ENCODE measurements around the gene C5AR2.
A peak's percentile ranks its signal among the peaks of the same experiment; 100 is the strongest.
"Not testable (repeated sequence)": the region's sequence is repeated elsewhere in the genome, so short reads cannot be mapped to it uniquely, and the experiment has no call there.

Gene C5AR2

DNA sequence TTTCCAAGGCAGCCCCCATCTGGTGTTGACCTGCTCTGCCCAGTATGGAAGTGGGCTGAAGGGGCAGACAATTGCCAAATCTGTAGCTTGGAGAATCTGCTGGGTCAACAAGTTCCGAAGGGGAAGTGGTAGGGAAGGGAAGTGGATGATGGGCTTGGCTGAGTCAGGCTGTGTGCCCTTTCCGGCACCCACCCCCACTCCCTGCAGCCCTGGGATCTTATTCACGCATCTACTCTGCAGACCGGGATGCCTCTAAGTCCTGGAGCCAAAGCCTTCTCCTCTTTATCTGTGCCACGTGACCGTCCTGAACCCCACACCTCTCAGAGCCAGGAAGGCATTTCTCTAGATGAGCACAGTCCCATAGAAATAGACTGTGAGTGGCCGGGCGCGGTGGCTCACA, 7.5 kb upstream of the C5AR2 start:
- no peak for DNase-seq

DNA sequence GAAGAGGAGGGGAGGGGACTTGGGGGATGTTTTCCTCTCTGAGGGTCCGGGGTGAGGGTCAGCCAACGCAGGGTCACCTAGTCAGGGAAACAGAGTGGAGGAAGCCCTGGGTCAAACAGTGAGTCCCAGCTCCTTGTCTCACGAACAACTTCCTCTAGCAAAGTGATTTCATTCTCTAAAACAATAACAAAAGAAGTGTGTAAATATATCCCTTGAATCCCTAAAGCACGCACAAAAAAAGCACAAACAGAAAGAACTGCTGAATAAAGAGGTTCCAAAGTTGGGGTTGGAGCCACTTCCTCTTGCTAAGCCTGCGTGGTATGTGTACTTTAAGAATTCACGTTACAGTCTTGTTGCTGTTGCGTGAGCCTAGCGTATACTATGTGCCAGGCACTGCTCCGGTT, 1.5 kb upstream of the C5AR2 start:
- DNase-seq, result no peak

DNA sequence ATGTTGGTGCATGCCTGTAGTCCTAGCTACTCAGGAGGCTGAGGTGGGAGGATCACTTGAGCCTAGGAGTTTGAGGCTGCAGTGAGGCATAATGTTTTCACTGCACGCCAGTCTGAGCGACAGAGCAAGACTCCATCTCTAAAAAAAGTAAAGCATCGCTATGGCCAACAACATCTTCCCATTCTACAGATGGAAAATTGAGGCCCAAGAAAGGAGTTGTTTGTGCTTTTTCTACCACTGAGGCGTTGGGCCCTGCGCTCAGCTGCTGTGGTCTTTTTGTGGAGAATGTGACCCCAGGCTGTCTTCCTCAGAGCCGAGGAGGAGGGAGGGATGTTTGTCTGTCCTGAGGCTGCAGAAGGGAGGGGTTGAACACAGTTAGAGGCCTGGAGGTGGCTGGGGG, 485 bp upstream of the C5AR2 start:
- no peak for DNase-seq

DNA sequence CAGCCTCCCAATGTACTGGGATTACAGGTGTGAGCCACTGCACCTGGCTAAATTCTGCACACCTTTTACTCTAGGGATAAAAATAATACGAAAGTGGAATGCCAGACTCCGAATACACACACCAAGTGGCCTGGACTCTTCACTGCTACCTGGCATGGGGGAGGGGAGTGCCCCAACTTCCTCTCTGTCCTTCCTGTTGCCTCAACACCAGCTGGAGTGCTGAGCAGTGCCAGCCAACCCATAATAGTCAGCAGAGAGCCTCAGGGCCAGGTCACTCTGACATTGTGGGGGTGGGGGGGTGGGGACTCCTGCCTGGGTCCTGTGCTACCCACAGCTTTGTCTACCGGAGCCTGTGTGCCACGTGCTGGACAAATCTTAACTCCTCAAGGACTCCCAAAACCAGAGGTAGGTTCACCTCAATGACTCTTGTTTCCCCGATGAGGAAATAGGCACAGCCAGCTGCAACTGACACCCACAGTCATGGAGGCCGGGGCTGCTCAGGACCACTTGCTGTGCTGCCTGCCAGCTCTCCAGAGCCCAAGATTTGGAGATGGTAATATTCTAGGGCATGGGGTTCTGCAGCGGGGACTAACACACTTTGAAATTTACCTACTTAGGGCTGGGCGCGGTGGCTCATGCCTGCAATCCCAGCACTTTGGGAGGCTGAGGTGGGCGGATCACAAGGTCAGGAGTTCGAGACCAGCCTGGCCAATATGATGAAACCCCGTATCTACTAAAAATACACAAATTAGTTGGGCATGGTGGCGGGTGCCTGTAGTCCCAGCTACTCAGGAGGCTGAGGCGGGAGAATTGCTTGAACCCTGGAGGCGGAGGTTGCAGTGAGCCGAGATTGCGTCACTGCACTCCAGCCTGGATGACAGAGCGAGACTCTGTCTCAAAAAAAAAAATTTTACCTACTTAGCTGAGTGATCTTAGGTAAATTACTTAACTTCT, 5.1 kb downstream of the C5AR2 start:
- DNase-seq, result not testable (repeated sequence)

DNA sequence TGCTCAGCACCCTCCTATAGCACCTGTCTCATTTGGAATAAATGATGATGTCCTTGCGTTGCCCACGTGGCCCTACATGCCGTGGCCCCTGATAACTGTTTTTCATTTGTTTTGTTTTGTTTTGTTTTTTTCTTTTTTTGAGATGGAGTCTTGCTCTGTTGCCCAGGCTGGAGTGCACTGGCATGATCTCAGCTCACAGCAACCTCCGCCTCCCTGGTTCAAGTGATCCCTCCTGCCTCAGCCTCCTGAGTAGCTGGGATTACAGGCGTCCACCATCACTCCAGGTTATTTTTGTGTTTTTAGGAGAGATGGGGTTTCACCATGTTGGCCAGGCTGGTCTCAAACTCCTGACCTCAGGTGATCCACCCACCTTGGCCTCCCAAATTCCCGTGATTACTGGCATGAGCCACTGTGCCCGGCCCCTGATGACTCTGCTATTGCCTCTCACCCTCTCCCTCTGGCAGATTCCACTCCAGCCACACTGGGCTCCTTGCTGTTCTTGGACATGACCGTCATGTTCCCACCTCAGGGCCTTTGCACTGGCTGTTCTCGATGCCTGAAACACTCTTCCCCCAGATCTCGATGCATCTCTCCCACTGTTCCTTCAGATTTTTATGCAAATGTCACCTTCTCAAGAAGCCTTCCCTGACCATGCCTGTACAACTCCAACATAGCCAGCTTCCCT, 7.4 kb downstream of the C5AR2 start:
- DNase-seq, result no peak

DNA sequence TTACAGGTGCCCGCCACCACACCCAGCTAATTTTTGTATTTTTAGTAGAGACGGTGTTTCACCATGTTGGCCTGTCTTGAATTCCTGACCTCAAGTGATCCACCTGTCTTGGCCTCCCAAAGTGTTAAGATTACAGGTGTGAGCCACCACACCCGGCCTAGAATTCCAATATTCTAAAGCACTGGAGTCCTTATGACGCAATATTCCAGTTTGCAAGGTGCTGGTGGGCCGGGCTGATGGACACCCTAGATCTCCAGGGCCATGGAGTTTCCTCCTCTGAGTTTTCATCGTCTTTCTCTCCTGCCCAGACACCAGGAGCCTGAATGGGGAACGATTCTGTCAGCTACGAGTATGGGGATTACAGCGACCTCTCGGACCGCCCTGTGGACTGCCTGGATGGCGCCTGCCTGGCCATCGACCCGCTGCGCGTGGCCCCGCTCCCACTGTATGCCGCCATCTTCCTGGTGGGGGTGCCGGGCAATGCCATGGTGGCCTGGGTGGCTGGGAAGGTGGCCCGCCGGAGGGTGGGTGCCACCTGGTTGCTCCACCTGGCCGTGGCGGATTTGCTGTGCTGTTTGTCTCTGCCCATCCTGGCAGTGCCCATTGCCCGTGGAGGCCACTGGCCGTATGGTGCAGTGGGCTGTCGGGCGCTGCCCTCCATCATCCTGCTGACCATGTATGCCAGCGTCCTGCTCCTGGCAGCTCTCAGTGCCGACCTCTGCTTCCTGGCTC, 8.7 kb downstream of the C5AR2 start:
- no peak for DNase-seq

DNA sequence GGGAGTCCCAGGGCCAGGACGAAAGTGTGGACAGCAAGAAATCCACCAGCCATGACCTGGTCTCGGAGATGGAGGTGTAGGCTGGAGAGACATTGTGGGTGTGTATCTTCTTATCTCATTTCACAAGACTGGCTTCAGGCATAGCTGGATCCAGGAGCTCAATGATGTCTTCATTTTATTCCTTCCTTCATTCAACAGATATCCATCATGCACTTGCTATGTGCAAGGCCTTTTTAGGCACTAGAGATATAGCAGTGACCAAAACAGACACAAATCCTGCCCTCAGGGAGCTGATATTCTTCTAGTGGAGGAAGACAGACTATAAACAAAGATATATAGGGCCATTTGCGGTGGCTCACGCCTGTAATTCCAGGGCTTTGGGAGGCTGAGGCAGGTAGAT, 9.8 kb downstream of the C5AR2 start:
- no peak for DNase-seq

DNA sequence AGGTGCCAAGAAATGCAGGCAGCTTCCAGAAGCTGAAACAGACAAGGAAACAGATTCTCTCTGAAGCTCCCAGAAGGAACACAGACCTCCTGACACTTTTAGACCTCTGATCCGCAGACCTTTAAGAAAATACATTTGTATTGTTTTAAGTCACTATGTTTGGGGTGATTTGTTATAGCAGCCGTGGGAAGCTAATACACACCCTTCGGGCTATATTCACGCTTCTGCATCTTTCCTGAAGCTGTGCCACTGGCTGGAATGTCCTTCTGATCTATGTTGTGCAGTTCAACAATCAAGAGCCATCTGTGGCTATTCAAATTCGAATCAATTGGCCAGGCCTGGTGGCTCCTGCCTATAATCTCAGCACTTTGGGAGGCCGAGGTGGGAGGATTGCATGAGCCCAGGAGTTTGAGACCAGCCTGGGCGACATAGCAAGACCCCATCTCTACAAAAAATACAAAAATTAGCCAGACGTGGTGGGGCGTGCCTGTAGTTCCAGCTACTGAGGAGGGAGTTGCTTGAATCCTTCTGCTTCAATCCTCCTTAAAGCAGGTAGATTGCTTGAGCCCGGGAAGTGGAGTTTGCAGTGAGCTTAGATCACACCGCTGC, 11.3 kb downstream of the C5AR2 start:
- no peak for DNase-seq

DNA sequence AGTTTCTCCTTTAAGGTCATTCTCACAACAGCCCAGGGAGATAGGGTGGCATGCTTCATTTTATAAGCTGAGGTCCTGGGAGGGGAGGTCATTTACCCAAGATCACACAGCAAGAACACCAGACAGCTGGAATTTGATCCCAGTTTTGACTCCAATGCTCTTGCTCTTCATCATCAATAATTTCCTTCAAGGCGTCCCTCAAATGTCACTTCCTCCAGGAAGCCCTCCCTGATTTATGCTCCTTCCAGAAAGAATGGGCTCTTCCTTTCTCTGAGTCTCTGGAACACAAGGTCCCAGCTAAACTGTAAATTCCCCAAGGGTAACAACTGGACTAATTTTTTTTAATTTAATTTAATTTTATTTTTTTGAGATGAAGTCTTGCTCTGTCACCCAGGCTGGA, 12.4 kb downstream of the C5AR2 start:
- DNase-seq, result no peak

DNA sequence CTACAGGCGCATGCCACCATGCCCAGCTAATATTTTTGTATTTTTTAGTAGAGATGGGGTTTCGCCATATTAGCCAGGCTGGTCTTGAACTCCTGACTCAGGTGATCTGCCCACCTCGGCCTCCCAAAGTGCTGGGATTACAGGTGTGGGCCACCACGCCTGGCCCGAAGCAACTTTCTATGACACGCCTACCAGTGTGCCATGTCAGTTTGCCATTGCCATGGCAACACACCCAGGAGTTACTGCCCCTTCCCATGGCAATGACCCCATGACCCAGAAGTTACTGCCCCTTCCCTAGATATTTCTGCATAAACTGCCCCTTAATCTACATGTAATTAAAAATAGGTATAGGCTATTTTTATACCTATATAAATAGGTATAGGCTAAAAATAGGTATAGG, 14.0 kb downstream of the C5AR2 start:
- DNase-seq, result not testable (repeated sequence)

DNA sequence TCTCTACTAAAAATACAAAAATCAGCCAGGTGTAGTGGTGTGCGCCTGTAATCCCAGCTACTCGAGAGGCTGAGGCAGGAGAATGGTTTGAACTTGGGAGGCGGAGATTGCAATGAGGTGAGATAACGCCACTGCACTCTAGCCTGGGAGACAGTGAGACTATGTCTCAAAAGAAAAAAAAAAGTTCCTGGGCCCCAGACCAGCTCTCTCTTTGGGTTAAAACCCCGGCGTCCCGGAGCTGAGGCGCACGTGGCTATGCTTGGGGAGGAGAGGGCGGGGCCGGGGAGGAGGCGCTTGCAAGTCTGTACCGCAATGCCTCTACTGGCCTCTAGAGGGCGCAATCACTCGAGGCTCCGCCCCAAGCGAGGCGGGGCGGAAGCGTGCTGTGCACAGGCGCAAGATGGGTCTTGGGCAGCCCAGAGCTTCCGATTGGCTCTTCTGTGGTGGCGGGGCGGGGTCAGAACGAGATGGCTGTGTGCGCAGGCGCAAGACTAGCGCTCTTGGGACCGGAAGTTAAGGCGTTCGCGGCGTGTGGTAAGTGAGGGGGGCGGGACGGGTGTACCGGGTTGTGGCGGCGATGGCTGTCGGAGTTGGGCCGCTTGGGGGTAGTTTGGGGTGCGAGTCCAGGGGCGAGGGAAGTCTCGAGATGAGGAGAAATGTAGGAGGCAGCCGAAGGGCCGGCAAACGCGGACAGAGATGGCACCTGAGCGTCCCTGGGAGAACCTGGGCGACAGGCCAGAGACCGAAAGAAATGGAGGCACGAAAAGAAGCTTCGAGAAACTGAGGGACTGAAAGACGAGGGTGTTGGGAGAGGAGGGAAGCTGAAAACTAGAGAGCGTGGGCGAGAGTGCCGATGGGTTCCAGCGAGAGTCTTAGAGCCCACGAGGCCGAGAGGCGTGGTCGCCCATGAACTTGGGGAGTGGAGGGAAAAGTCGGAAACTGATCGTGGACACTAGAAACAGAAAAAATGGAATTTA, 17.1 kb downstream of the C5AR2 start, which contains the start of gene DHX34:
TSS of gene DHX34 (plus strand) at position 497 of the 977 bp plus-strand sequence. CDS start 3,716 bp downstream, outside the sequence.
- DNase-seq, result peak; percentile 94

DNA sequence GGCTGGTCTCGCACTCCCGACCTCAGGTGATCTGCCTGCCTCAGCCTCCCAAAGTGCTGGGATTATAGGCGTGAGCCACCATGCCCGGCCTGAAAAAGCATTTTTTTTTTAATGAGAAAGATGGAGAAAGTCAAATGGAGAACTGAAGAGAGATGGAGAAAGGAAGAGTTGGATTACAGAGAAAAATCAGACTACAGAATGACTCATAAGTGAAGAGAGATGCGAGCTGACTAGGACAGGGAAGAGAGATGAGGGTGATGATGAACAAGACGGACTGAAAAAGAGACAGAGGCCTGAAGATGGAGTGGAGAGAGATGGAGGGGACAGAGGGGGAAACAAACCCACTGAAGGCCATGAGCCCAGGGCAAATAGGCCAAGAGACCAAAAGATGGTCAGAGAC, 18.7 kb downstream of the C5AR2 start:
- DNase-seq, result no peak

DNA sequence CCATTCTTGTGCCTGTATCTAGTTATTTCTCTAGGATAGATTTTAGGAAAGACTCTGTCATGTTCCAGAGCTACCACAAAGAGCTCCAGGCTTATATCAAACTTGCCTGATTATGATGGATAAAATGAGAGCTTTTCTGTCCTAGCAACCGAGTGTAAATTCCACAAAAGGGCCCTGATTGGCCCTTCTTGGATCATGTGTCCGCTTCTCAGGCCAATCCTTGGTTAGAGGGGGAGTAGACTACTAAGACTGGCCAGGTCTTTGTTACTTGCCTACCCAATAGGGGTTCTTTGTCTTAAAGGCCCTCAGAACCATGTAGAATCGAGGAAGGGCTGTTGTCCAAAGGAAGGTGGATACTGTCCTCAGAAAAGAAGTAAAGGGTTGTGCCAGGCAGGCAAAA, 19.6 kb downstream of the C5AR2 start:
- no peak for DNase-seq

DNA sequence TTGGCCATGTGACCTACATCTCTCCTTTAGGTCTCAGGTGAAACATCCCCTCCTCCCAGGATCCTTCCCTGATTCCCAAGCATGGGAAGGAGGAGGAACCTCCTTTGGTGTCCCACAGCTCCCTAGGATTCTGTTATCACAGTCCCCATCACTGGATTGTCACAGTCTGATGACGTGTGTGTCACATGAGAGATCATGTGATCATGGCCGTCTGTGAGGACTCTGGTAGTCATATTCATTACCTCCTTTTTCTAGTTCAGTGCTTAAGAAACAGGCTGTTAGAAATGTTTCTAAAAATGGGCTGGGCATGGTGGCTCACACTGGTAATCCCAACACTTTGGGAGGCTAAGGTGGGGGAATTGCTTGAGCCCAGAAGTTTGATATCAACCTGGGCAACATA, 20.1 kb downstream of the C5AR2 start:
- no peak for DNase-seq

DNA sequence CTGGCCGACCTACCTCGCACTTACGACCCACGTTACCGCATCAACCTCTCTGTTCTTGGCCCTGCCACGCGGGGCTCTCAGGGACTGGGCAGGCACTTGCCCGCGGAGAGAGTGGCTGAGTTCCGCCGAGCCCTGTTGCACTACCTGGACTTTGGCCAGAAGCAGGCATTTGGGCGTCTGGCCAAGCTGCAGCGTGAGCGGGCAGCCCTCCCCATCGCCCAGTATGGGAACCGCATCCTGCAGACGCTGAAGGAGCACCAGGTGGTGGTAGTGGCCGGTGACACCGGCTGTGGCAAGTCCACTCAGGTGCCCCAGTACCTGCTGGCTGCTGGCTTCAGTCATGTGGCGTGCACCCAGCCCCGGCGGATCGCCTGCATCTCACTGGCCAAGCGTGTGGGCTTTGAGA, 21.3 kb downstream of the C5AR2 start:
- no peak for DNase-seq

DNA sequence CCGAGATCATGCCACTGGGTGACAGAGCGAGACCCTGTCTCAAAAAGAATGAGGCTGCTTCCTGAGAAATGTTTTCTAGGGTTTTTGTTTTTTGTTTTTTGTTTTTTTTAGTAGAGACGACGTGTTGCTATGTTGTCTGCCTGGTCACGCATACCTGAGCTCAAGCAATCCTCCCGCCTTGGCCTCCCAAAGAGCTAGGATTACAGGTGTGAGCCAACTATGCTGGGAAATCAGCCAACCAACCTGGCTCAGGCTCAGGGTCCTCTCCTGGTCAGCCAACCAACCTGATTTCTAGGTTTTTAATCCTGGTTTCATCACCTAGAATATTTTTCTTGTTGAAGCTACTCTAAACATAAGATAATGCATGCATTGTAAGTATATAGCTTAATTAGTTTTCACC, 24.9 kb downstream of the C5AR2 start:
- no peak for DNase-seq

DNA sequence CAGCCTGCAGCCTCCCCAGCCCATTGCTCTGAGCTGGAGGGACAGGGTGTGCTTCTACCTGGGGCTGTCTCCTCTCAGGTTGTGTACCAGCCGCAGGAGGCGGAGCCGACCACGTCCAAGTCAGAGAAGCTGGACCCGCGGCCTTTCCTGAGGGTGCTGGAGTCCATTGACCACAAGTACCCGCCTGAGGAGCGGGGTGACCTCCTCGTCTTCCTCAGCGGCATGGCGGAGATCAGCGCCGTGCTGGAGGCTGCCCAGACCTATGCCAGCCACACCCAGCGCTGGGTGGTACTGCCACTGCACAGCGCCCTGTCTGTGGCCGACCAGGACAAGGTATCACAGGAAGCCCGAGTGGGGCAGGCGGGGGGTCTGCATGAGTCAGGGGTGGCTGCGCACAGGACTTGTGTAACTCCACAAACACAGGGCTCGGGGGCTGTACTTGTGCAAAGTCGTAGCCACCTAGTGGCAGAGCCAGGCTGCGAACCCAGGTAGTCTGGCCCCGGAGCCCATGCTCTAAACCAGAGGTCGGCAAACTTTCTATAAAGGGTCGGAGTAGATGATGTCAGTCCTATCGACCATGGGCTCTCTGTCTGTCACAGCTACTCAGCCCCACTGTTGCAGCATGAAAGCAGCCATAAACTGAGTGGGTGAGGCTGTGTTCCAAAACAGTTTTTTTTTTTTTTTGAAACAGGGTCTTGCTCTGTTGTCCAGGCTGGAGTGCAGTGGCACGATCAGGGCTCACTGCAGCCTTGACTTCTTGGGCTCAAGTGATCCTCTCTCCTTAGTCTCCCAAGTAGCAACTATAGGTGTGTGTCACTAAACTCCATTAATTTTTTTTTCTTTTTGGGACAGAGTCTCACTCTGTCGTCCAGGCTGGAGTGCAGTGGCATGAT, 26.1 kb downstream of the C5AR2 start:
- DNase-seq, result no peak

DNA sequence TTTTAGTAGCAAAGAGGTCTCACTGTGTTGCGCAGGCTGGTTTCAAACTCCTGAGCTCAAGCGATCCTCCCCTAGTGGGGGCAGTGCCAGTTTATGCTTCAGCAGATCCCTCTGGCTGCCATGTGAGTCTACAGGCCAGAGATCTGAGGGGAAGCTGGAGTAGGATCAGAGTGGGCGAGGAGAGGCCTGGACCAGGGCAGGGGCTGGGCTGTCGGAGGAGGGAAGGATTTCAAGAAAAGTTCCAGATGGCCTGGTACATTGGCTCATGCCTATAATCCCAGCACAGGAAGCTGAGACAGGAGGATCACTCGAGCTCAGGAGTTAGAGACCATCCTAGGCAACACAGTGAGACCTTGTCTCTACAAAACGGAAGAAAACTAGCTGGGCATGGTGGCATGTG, 27.0 kb downstream of the C5AR2 start:
- no peak for DNase-seq

DNA sequence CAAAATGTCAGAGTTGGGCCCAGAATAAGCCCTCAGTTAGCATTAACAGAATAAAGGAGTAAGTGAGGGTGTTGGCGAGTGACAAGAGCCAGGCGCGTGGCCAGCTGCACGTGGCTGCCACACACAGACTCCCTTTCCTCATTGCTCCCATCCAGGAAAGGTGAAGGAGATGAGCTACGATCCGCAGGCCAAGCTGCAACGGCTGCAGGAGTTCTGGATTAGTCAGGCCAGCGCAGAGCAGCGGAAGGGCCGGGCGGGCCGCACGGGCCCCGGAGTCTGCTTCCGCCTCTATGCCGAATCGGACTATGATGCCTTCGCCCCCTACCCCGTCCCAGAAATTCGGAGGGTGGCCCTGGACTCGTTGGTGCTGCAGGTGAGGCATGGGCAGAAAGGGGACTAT, 30.3 kb downstream of the C5AR2 start:
- DNase-seq, result no peak

DNA sequence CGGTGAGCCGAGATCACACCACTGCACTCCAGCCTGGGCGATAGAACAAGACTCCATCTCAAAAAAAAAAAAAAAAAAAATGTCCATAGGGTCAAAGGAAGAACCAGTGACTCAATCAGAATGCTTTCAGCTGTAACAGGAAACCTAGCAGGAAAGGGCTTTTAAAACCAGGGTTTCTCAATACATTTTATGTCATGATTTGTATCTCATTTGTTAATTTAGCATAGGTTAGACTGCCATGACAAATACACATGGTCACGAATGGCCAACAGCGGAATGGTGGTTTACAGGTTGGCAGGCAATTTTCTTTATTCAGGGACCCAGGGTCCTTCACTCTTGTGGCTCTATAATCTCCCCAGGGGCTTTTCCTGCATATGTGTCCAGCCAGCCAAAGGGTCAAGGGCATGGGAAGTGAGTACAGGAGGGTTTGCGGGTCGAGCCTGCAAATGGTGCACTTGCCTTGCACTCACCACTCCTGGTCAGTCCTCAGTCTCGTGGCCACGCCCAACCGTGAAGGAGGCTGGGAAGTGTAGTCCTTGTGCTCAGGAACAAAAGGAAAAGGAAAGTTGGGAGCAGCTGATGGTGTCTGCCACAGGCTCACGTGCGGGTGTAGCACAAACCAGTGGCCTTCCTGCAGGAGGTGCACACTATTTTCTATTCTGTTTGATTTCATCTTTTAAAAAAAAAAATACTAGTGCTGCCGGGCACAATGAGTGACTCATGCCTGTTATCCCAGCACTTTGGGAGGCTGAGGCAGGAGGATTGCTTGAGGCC, 32.0 kb downstream of the C5AR2 start:
- no peak for DNase-seq

All from NCI-H1092 (cell line).